B cell (primary cell): ENCODE measurements around the gene CDK8. TPM values are rescaled to one million over a fixed set of nuclear protein-coding genes. Genes with fewer than 3 reads are reported as not detected.

Source experiments
- ATAC-seq: fragments of 200-7000 bp; cut with Tn5 transposase; one replicate; pipeline ENCODE4 v1.10.0; 2021; ENCODE audit warnings: low read depth, mild to moderate bottlenecking, moderate number of reproducible peaks, moderate library complexity
- CTCF ChIA-PET: fragments of 350-600 bp; sonication (Branson Sonifier 250); formaldehyde crosslinking; loops from one replicate; lab custom pipeline; 2021; ENCODE audit warnings: antibody characterized with exemption, inconsistent platforms; lab: Charles Lee
- POLR2A ChIA-PET: fragments of 350-600 bp; sonication (Branson Sonifier 250); formaldehyde crosslinking; loops from one replicate; lab custom pipeline; 2021; ENCODE audit warnings: antibody characterized with exemption; lab: Charles Lee
- DNase-seq: peaks from one replicate; pipeline ENCODE4 v3.0.0; 2013
- H2AFZ ChIP-seq: 2 replicates; pipeline ENCODE4 v1.6.1; 2012; ENCODE audit warnings: mild to moderate bottlenecking, low read depth, low read length; ENCODE audit not compliant: insufficient read depth, poor library complexity, severe bottlenecking
- H3K27ac ChIP-seq, 2 donors: 1 replicate in 1 of 2; 2 replicates in 1 of 2; pipeline ENCODE4 v1.5.1; 2012 to 2013; ENCODE audit warnings: low read length in 2 of 2, mild to moderate bottlenecking in 2 of 2, moderate library complexity in 1 of 2
- H3K27me3 ChIP-seq, 4 experiments: fragments of 200-600 bp in 1 of 4; sonication (generic) in 1 of 4; replicated peaks in 1 of 4; 1 replicate in 2 of 4; 2 replicates in 2 of 4; pipeline versions ENCODE4 v1.6.1 to v1.7.0; 2013 to 2016; ENCODE audit warnings: low read length in 3 of 4, mild to moderate bottlenecking in 2 of 4, mixed read lengths in 1 of 4, moderate library complexity in 1 of 4; ENCODE audit not compliant: insufficient read depth in 4 of 4, control insufficient read depth in 3 of 4; ENCODE audit errors: control extremely low read depth in 1 of 4
- H3K36me3 ChIP-seq, 2 experiments: replicated peaks in 1 of 2; 1 replicate in 1 of 2; 2 replicates in 1 of 2; pipeline versions ENCODE4 v1.6.1 to v1.7.1; 2013; ENCODE audit warnings: low read length in 1 of 2; ENCODE audit not compliant: insufficient read depth in 2 of 2, control insufficient read depth in 1 of 2; ENCODE audit errors: control extremely low read depth in 1 of 2, extremely low read depth in 1 of 2
- H3K4me1 ChIP-seq, 2 donors: fragments of 200-600 bp in 1 of 2; sonication (generic) in 1 of 2; 1 replicate in 1 of 2; 2 replicates in 1 of 2; pipeline versions ENCODE4 v1.5.1 to v1.6.1; 2013 to 2017; ENCODE audit warnings: low read length in 2 of 2; ENCODE audit not compliant: control insufficient read depth in 2 of 2, insufficient read depth in 2 of 2
- H3K4me2 ChIP-seq: replicated peaks from 2 replicates; pipeline ENCODE3; 2012; ENCODE audit warnings: mild to moderate bottlenecking, low read depth, low read length; ENCODE audit not compliant: poor library complexity, severe bottlenecking
- H3K4me3 ChIP-seq, 5 experiments: fragments of 200-600 bp in 1 of 5; sonication (generic) in 1 of 5; 1 replicate in 3 of 5; 2 replicates in 2 of 5; pipeline versions ENCODE4 v1.5.1 to v1.7.0; 2011 to 2016; ENCODE audit warnings: low read length in 4 of 5, mild to moderate bottlenecking in 4 of 5, low read depth in 2 of 5, control low read depth in 1 of 5, moderate library complexity in 1 of 5; ENCODE audit not compliant: insufficient read depth in 1 of 5; ENCODE audit errors: control extremely low read depth in 1 of 5, extremely low read depth in 1 of 5
- H3K79me2 ChIP-seq: fragments of 200-600 bp; sonication (generic); one replicate; pipeline ENCODE4 v1.6.0; 2016; ENCODE audit warnings: low read length; ENCODE audit not compliant: control insufficient read depth, insufficient read depth
- H3K9ac ChIP-seq: fragments of 200-600 bp; sonication (generic); 2 replicates; pipeline ENCODE4 v1.6.1; 2017; ENCODE audit warnings: mild to moderate bottlenecking, low read length, moderate library complexity
- H3K9me3 ChIP-seq, 3 donors: one replicate each; pipeline versions ENCODE4 v1.6.1 to v1.7.1; 2013; ENCODE audit warnings: low read length in 2 of 3; ENCODE audit not compliant: control insufficient read depth in 2 of 3, insufficient read depth in 1 of 3; ENCODE audit errors: control extremely low read depth in 1 of 3
- H4K20me1 ChIP-seq: 2 replicates; pipeline ENCODE4 v1.6.0; 2012; ENCODE audit warnings: mild to moderate bottlenecking, low read length; ENCODE audit not compliant: insufficient read depth, control insufficient read depth, poor library complexity, severe bottlenecking
- H3K27ac Mint-ChIP-seq: one replicate; pipeline ENCODE4 v1.8.0; 2021; ENCODE audit warnings: mixed read lengths
- H3K27me3 Mint-ChIP-seq: one replicate; pipeline ENCODE4 v1.8.0; 2021; ENCODE audit warnings: mixed read lengths
- H3K4me1 Mint-ChIP-seq: one replicate; pipeline ENCODE4 v1.8.0; 2021; ENCODE audit warnings: mixed read lengths
- H3K4me3 Mint-ChIP-seq: one replicate; pipeline ENCODE4 v1.8.0; 2021; ENCODE audit warnings: mixed read lengths
- H3K9me3 Mint-ChIP-seq: one replicate; pipeline ENCODE4 v1.8.0; 2022; ENCODE audit warnings: mixed read lengths; ENCODE audit not compliant: insufficient read depth
- EZH2 ChIP-seq: IDR thresholded peaks from 2 replicates; pipeline ENCODE4 v1.6.1; 2012; ENCODE audit warnings: borderline replicate concordance, low read depth, mild to moderate bottlenecking, moderate library complexity, low read length; ENCODE audit not compliant: insufficient read depth, poor library complexity, severe bottlenecking
- WGBS: methylation state at CpG from one replicate; pipeline ENCODE4 v1.1.5; 2013; ENCODE audit warnings: missing lambda C conversion rate; ENCODE audit not compliant: insufficient coverage; 5-methylcytosine and 5-hydroxymethylcytosine counted together
- intact Hi-C: fragments of 100-400 bp; cut with micrococcal nuclease; formaldehyde crosslinking; loops from one replicate; pipeline ENCODE4 v1.10.0; 2022
- polyA plus RNA-seq: library from polyadenylated mRNA; depleted of rRNA; stranded (reverse); fragments of >200 nt; gene quantifications from 2 replicates; pipeline ENCODE4 v1.2.3, GENCODE V29; 2012
- total RNA-seq, 2 donors: library from RNA; stranded (reverse); fragments of 120-200 nt in 1 of 2; gene quantifications; 1 replicate in 1 of 2; 2 replicates in 1 of 2; pipeline versions ENCODE4 v1.2.3 to v1.2.4, GENCODE V29; 2013 to 2022
- TF ChIP-seq, protein P1 (sequence below): fragments of 200-600 bp; IDR thresholded peaks from one replicate; pipeline ENCODE4 v1.8.0; 2022; ENCODE audit warnings: antibody characterized with exemption, mild to moderate bottlenecking

CDK8 gene
- total and polyA plus RNA-seq, 2 donors (not counting 1 experiment from before 2014, with no cell fraction given), result 10.8 to 13.5 TPM

GRCh38 chr13:26299168-26299750 lies 45.3 kb downstream of the CDK8 start:
- Mint-ChIP-seq H3K27ac (no peak overlapping the region), H3K4me1 (peaks cover 34% of the 10 kb centered on the region), H3K9me3 (no peaks in the 10 kb centered on the region), H3K4me3 (no peak overlapping the region), H3K27me3 (no peaks in the 10 kb centered on the region)
- ChIA-PET CTCF (no interaction called here), POLR2A (interaction anchor here (0.7 kb wide), 1 partner anchor 10 kb away, joined by 3 read pairs; no protein-coding TSS in a partner anchor)
- WGBS, result no CpG with 5 or more reads among the region's 4 CpGs
- TF ChIP-seq, protein P1, sequence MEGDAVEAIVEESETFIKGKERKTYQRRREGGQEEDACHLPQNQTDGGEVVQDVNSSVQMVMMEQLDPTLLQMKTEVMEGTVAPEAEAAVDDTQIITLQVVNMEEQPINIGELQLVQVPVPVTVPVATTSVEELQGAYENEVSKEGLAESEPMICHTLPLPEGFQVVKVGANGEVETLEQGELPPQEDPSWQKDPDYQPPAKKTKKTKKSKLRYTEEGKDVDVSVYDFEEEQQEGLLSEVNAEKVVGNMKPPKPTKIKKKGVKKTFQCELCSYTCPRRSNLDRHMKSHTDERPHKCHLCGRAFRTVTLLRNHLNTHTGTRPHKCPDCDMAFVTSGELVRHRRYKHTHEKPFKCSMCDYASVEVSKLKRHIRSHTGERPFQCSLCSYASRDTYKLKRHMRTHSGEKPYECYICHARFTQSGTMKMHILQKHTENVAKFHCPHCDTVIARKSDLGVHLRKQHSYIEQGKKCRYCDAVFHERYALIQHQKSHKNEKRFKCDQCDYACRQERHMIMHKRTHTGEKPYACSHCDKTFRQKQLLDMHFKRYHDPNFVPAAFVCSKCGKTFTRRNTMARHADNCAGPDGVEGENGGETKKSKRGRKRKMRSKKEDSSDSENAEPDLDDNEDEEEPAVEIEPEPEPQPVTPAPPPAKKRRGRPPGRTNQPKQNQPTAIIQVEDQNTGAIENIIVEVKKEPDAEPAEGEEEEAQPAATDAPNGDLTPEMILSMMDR, result no peak
- TF ChIP-seq EZH2, result no peak
- Histone ChIP-seq H4K20me1 (peaks cover 21% of the 10 kb centered on the region), H3K4me2 (no peak overlapping the region), H3K27me3 (no peaks in the 10 kb centered on the region), H3K9ac (no peak overlapping the region), H3K4me1 (peaks cover 0 to 3% of the 10 kb centered on the region in 2 donors), H3K9me3 (peaks cover 0 to 1% (median 0%) of the 10 kb centered on the region in 3 donors), H3K36me3 (no peaks in the 10 kb centered on the region), H3K4me3 (no peak overlapping the region), H3K79me2 (peaks cover 73% of the 10 kb centered on the region), H3K27ac (no peak overlapping the region), H2AFZ (no peak overlapping the region)
- DNase-seq (no peak), ATAC-seq (no peak)
- intact Hi-C loops, result no loop called here

DNA sequence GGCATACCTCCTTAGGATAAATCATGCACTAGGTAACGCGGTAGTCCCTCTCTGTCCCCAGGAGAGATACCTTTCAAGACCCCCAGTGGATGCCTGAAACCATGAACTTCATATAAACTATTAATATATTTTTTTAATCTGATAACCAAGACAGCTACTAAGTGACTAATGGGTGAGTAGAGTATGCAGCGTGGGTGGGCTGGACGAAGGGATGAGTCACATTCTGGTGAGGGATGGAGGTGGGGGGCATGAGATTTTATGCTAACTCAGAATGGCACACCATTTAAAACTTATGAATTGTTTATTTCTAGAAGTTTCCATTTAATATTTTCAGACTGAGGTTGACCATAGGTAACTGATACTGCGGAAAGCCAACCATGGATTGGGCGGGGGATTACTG lies 46.2 kb downstream of the CDK8 start:
- Histone ChIP-seq H4K20me1 (peaks cover 21% of the 10 kb centered on the region), H3K79me2 (peaks cover 65% of the 10 kb centered on the region), H3K36me3 (no peaks in the 10 kb centered on the region), H3K4me3 (no peak overlapping the region), H3K27ac (no peak overlapping the region), H3K4me1 (no peaks in the 10 kb centered on the region), H2AFZ (no peak overlapping the region), H3K9me3 (peaks cover 0 to under 1% (median 0%) of the 10 kb centered on the region in 3 donors), H3K27me3 (no peaks in the 10 kb centered on the region), H3K4me2 (no peak overlapping the region), H3K9ac (no peak overlapping the region)
- Mint-ChIP-seq H3K27ac (no peak overlapping the region), H3K4me3 (no peak overlapping the region), H3K9me3 (no peaks in the 10 kb centered on the region), H3K4me1 (peaks cover 32% of the 10 kb centered on the region), H3K27me3 (no peaks in the 10 kb centered on the region)
- ChIA-PET POLR2A (interaction anchor here (0.7 kb wide), 1 partner anchor 11 kb away, joined by 3 read pairs; no protein-coding TSS in a partner anchor), CTCF (no interaction called here)
- DNase-seq (no peak), ATAC-seq (no peak)
- TF ChIP-seq, protein P1, result no peak
- no peak for TF ChIP-seq EZH2
- no CpG with 5 or more reads among the region's 6 CpGs for WGBS
- intact Hi-C loops, result no loop called here
